OCI-M1 (cell line): ENCODE results near the gene ZSCAN32.

Experiments used
- DNase-seq: peaks from one replicate; lab custom pipeline; 2025; lab: John Stamatoyannopoulos, UW

Gene ZSCAN32

GRCh38 chr16:3356118-3356517 is 44.7 kb downstream of the ZSCAN32 start:
- no peak for DNase-seq

- DNase-seq = no peak
Observed at GRCh38 chr16:3355589-3355988, 45.2 kb downstream of the ZSCAN32 start, which contains the start of gene OR2C1. Gene OR2C1, plus strand, starts transcription at chr16:3355889. Its CDS starts 52 bp downstream, at chr16:3355941.

- no peak for DNase-seq
Observed at GRCh38 chr16:3349175-3349574, 51.6 kb downstream of the ZSCAN32 start.

- DNase-seq = peak; percentile 83
Observed at GRCh38 chr16:3348547-3349167, 52.1 kb downstream of the ZSCAN32 start.

GRCh38 chr16:3347586-3347985 is 53.2 kb downstream of the ZSCAN32 start:
- no peak for DNase-seq

GRCh38 chr16:3346041-3346440 is 54.8 kb downstream of the ZSCAN32 start:
- no peak for DNase-seq
